Calu3 (cell line): ENCODE results near the gene DRD5. TPM values are rescaled to one million over a fixed set of nuclear protein-coding genes. Genes with fewer than 3 reads are reported as not detected.
"Not testable (repeated sequence)": the region's sequence is repeated elsewhere in the genome, so short reads cannot be mapped to it uniquely, and the experiment has no call there.

Experiments
- Bru-seq: library from RNA; stranded (reverse); fragments of 400-500 nt; gene quantifications from one replicate; lab custom pipeline; 2021; lab: Mats Ljungman, UMichigan
- BruChase-seq, 2 experiments: library from RNA; stranded (reverse); fragments of 400-500 nt; gene quantifications; one replicate each; lab custom pipeline; 2021; lab: Mats Ljungman, UMichigan
- BruUV-seq: library from RNA; stranded (reverse); fragments of 400-500 nt; replicated peaks from 2 replicates; lab custom pipeline; 2021; lab: Mats Ljungman, UMichigan
- CTCF ChIA-PET: fragments of 300-600 bp; sonication (Branson Sonifier 250); formaldehyde crosslinking; loops from one replicate; lab custom pipeline; 2022; ENCODE audit warnings: antibody characterized with exemption; lab: Charles Lee
- DNase-seq: peaks from one replicate; pipeline ENCODE4 v3.0.0; 2022
- H3K27ac Mint-ChIP-seq: one replicate; pipeline ENCODE4 v1.8.0; 2022; ENCODE audit warnings: mixed read lengths; ENCODE audit not compliant: unreplicated experiment
- H3K27me3 Mint-ChIP-seq: one replicate; pipeline ENCODE4 v1.8.0; 2022; ENCODE audit warnings: mixed read lengths; ENCODE audit not compliant: unreplicated experiment
- H3K36me3 Mint-ChIP-seq: one replicate; pipeline ENCODE4 v1.8.0; 2022; ENCODE audit warnings: mild to moderate bottlenecking, moderate library complexity, mixed read lengths; ENCODE audit not compliant: insufficient read depth, unreplicated experiment
- H3K4me1 Mint-ChIP-seq: one replicate; pipeline ENCODE4 v1.8.0; 2022; ENCODE audit warnings: mild to moderate bottlenecking, low read depth, mixed read lengths; ENCODE audit not compliant: unreplicated experiment
- H3K4me3 Mint-ChIP-seq: one replicate; pipeline ENCODE4 v1.8.0; 2022; ENCODE audit warnings: mild to moderate bottlenecking, low read depth, moderate library complexity, mixed read lengths; ENCODE audit not compliant: unreplicated experiment
- H3K9me3 Mint-ChIP-seq: one replicate; pipeline ENCODE4 v1.8.0; 2022; ENCODE audit warnings: low read depth, mixed read lengths; ENCODE audit not compliant: unreplicated experiment
- CTCF ChIP-seq: fragments of 200-600 bp; IDR thresholded peaks from one replicate; pipeline ENCODE4 v1.8.0; 2022; ENCODE audit warnings: antibody characterized with exemption; ENCODE audit not compliant: unreplicated experiment
- intact Hi-C: fragments of 100-400 bp; cut with micrococcal nuclease; formaldehyde crosslinking; loops from one replicate; pipeline ENCODE4 v1.10.0; 2022; ENCODE audit not compliant: unreplicated experiment
- long read RNA-seq: library from polyadenylated mRNA; stranded (forward); transcript quantifications from one replicate; pipeline ENCODE4 v2.0.0, GENCODE V29; 2022
- total RNA-seq: library from RNA; stranded (reverse); gene quantifications from 2 replicates; pipeline ENCODE4 v1.2.3, GENCODE V29; 2022

The DRD5 gene
- total RNA-seq (not detected in 2 replicates), Bru-seq, nascent RNA (not detected), BruChase-seq, experiment 1, labeled RNA remaining after a 6-hour chase (percentile 11 among the genes with signal in this experiment), BruChase-seq, experiment 2, labeled RNA remaining after a 2-hour chase (not detected)
- long read RNA-seq = 0 reads

GRCh38 chr4:9781343-9782135 is at the start of gene DRD5:
DRD5 (plus strand) TSS chr4:9781634; CDS start chr4:9782030, 396 bp downstream.
- Mint-ChIP-seq H3K4me3 (no peak within 1 kb of the TSS), H3K4me1 (no peaks in the 10 kb centered on the region), H3K36me3 (no peaks in the 10 kb centered on the region), H3K9me3 (no peaks in the 10 kb centered on the region), H3K27me3 (peaks cover 28% of the 10 kb centered on the region), H3K27ac (no peak within 1 kb of the TSS)
- CTCF ChIA-PET = no interaction called here
- DNase-seq = no peak
- intact Hi-C loops = no loop called here
- no peak for TF ChIP-seq CTCF
- no TSS peak for BruUV-seq

GRCh38 chr4:9732256-9732655 is 49.2 kb upstream of the DRD5 start:
- intact Hi-C loops, H3K9me3 Mint-ChIP-seq, BruUV-seq, H3K4me1 Mint-ChIP-seq, H3K27ac Mint-ChIP-seq, H3K36me3 Mint-ChIP-seq, CTCF ChIA-PET, H3K4me3 Mint-ChIP-seq, DNase-seq: not testable (repeated sequence)
- H3K27me3 Mint-ChIP-seq = peaks cover 11% of the 10 kb centered on the region

- H3K36me3 Mint-ChIP-seq = no peaks in the 10 kb centered on the region
- H3K4me1 Mint-ChIP-seq = no peaks in the 10 kb centered on the region
- no peak overlapping the region for H3K27ac Mint-ChIP-seq
- intact Hi-C loops = no loop called here
- no peak overlapping the region for H3K4me3 Mint-ChIP-seq
- BruUV-seq = no TSS peak
- CTCF ChIA-PET = no interaction called here
- DNase-seq = no peak
- TF ChIP-seq CTCF = no peak
- peaks cover 3% of the 10 kb centered on the region for H3K27me3 Mint-ChIP-seq
- no peaks in the 10 kb centered on the region for H3K9me3 Mint-ChIP-seq
Measured at GRCh38 chr4:9735515-9735914, 45.9 kb upstream of the DRD5 start.

- H3K9me3 Mint-ChIP-seq, H3K36me3 Mint-ChIP-seq, BruUV-seq, intact Hi-C loops, H3K4me3 Mint-ChIP-seq, CTCF ChIA-PET, H3K27ac Mint-ChIP-seq, H3K27me3 Mint-ChIP-seq, DNase-seq, H3K4me1 Mint-ChIP-seq: not testable (repeated sequence)
Measured at GRCh38 chr4:9737280-9737679, 44.2 kb upstream of the DRD5 start.

GRCh38 chr4:9743789-9744188 is 37.6 kb upstream of the DRD5 start:
- DNase-seq, H3K27me3 Mint-ChIP-seq, H3K27ac Mint-ChIP-seq, intact Hi-C loops, CTCF ChIA-PET, H3K9me3 Mint-ChIP-seq, H3K4me3 Mint-ChIP-seq, BruUV-seq, H3K36me3 Mint-ChIP-seq, H3K4me1 Mint-ChIP-seq: not testable (repeated sequence)
